NB4 (cell line): ENCODE measurements around the gene RERE.

ENCODE experiments used
- POLR2A ChIP-seq: IDR thresholded peaks from 2 replicates; pipeline ENCODE4 v1.6.1; 2011; ENCODE audit warnings: mild to moderate bottlenecking; ENCODE audit not compliant: insufficient read length; ENCODE audit errors: extremely low read depth
- TF ChIP-seq, protein P1 (sequence below): IDR thresholded peaks from one replicate; pipeline ENCODE4 v1.5.1; 2012; ENCODE audit warnings: low read depth, low read length

DNA sequence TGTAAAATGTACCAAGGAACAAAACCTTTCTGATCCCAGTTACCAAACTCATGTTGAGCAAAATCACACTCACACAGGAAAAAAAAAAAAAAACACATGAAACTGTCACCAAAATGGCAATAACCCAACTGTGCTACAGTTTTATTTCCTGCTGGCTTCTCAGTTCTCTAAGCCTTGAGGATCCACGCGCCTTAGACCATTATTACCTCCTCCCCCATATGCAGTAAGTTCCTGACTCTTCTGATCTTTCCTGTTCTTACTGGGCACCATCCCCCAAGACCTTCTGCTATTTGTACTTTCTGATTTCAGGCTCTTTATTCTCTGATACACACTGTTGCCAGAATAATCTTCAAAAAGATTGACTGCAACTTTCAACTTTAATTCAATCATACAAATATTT lies 419.9 kb downstream of the RERE start:
- TF ChIP-seq POLR2A = no peak
- TF ChIP-seq, protein P1, sequence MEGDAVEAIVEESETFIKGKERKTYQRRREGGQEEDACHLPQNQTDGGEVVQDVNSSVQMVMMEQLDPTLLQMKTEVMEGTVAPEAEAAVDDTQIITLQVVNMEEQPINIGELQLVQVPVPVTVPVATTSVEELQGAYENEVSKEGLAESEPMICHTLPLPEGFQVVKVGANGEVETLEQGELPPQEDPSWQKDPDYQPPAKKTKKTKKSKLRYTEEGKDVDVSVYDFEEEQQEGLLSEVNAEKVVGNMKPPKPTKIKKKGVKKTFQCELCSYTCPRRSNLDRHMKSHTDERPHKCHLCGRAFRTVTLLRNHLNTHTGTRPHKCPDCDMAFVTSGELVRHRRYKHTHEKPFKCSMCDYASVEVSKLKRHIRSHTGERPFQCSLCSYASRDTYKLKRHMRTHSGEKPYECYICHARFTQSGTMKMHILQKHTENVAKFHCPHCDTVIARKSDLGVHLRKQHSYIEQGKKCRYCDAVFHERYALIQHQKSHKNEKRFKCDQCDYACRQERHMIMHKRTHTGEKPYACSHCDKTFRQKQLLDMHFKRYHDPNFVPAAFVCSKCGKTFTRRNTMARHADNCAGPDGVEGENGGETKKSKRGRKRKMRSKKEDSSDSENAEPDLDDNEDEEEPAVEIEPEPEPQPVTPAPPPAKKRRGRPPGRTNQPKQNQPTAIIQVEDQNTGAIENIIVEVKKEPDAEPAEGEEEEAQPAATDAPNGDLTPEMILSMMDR = no peak
